Skin epidermis (tissue), 12 donors: ENCODE data around the gene PADI3.
"Not testable (repeated sequence)": the region's sequence is repeated elsewhere in the genome, so short reads cannot be mapped to it uniquely, and the experiment has no call there.

Experiments
- H3K27ac ChIP-seq, 21 experiments: fragments of 200-600 bp; sonication (generic) in 11 of 21; one replicate each; pipeline ENCODE4 v1.5.0; 2020; ENCODE audit warnings: mild to moderate bottlenecking in 3 of 21, inconsistent platforms in 2 of 21, moderate library complexity in 2 of 21
- H3K4me3 ChIP-seq, 7 experiments: fragments of 200-600 bp; sonication (generic) in 2 of 7; one replicate each; pipeline ENCODE4 v1.5.0; 2020; ENCODE audit warnings: inconsistent platforms in 2 of 7, mild to moderate bottlenecking in 2 of 7, moderate library complexity in 1 of 7

Gene PADI3

DNA sequence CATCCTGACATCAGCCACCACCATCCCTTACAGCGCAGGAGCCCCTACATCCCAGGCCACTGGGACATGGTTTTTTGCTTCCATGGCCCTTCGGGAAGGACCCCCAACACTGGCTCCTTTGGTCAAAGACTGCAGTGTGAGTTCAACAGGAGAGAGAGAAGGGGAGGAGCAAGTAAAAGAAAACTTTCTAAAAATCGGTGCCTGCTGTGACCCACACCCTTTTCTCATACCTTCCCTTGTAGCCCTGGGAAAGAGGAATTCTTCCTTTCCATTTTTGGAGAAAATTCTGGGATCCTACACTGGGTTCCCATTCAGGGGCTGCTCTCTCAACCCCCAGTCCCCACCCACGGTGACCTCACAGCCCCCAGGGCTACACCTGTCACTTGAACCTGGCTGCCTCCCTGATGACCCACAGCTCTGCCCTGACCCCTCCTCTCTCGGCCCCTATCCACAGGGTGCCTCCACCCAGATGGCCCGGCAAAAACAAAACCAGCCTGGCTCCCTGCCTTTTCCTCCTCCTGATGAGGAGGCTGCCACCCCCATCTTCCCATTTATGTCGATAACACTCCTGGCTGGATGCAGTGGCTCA is 66.7 kb downstream of the PADI3 start:
- H3K4me3 ChIP-seq = no peak overlapping the region
- H3K27ac ChIP-seq = no peak overlapping the region

DNA sequence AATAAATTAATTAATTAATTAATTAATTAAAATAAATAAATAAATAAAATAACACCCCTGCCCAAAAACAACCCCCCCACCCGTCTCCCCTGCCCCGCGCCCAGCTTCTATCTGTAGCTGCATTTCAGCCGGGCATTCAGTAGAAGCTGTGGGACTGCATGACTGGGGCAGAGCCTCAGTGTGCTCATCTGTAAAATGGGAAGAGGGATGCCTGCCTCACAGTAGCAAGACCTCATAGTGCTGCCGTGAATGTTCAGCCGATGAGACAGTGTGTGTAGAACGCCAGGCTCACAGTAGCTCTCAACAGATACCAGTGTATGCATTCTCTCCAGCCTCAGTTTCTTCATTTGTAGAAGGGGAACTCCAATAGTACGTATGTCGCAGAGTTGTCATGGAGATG is 67.8 kb downstream of the PADI3 start:
- no peak overlapping the region for H3K4me3 ChIP-seq
- no peak overlapping the region for H3K27ac ChIP-seq

DNA sequence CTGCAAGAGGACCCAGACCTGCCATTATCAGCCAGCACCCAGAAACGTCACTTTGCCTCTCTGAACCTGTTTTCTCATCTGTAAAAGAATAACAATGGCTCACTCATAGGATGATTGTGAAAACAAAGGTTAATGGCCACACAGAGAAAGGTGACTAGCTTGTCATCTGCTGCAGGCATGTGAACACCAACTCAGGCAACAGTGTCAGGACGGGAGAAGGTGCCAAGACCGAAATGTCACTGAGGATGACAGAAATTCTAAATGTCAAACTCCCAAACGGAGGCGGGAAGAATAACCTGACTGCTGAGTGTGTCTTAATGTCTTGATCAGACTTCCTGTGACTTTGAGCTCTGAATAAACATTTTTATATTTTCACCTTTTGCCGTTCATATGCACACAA is 69.4 kb downstream of the PADI3 start:
- no peak overlapping the region for H3K27ac ChIP-seq
- H3K4me3 ChIP-seq = no peak overlapping the region

DNA sequence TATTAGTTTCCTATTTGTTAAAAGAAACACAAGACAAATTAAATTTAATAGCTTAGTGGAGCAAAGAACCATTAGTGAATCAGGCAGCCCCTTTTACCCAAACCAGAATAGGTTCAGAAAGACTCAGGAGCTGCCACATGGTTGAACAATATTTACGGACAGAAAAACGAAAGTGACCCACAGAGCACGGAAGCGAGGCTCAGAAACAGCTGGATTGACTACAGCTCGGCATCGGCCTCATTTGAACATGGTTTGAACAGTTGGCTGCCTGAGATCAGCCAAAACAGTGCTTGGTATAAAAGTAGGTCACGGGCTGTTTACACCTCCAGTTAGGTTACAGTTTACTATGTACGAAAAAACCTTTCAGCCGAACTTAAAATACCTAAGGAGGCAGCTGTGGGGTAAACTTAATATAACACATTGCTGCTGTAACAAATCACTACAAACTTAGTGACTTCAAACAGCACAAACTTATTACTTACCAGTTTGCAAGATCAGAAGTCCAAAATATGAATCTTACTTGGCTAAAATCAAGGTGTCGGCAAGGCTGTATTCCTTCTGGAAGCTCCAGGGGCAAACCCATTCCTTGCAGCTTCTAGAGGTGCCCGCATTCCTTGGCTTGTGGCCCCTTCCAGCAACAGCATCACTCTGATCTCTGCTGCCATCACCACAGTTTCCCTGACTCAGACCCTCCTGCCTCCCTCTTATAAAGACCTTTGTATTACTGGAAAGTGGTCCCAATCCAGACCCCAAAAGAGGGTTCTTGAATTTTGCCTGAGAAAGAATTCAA is 70.9 kb downstream of the PADI3 start:
- no peak overlapping the region for H3K27ac ChIP-seq
- H3K4me3 ChIP-seq = no peak overlapping the region

DNA sequence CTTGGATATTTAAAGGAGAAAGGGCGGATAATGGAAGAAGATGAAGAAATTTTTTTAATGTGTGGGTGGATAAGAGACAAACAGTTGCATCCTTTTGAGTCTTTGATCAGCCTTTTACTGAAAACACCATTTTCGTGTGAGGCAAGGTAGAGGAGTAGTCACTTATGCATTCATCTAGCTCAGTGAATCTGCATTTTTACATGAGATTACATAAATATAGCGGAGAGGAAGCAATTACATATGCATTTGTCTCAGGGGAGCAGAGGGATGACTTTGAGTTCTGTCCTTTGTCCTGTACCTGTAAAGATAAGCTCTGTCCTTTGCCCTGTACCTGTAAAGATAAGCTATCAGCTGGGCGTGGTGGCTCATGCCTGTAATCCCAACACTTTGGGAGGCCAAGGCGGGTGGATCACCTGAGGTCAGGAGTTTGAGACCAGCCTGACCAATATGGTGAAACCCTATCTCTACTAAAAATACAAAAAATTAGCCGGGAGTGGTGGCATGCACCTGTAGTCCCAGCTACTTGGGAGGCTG is 73.0 kb downstream of the PADI3 start:
- H3K4me3 ChIP-seq, H3K27ac ChIP-seq: not testable (repeated sequence)

DNA sequence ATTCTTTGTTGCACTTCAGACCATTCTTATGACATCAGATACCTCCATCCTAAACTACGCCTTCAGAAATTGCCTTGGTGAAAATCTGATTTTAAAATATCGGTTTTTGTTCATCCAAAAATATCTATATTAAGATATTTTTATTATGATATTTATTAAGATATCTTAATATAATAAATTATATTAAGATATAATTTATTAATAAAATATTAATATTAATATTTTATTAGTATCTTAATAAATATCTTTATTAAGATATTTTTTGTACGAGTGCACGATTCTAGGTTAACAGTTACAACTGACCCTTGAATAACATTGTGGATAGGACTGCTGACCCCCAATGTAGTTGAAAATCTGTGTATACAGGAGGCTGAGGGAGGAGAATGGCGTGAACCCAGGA is 80.0 kb downstream of the PADI3 start:
- Histone ChIP-seq H3K4me3 (no peak overlapping the region), H3K27ac (no peak overlapping the region)

DNA sequence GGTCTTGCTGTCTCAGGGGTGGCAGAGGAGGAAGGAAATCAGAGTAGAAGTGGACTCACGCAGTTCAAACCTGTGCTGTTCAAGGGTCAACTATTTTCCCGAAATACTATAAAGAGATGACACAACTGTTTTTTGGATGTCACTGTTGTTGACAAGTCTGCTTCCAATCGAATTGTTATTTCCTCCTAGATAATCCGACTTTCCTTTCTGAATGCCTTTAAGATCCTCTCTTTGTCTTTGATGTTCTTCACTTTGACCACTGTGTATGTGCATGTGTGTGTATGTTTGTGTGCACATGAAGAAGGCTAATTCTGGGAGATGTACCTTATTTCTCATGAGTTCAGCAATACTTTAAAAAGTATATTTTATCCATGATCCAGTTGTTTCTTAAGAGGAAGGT is 80.7 kb downstream of the PADI3 start:
- Histone ChIP-seq H3K27ac (no peak overlapping the region), H3K4me3 (no peak overlapping the region)

DNA sequence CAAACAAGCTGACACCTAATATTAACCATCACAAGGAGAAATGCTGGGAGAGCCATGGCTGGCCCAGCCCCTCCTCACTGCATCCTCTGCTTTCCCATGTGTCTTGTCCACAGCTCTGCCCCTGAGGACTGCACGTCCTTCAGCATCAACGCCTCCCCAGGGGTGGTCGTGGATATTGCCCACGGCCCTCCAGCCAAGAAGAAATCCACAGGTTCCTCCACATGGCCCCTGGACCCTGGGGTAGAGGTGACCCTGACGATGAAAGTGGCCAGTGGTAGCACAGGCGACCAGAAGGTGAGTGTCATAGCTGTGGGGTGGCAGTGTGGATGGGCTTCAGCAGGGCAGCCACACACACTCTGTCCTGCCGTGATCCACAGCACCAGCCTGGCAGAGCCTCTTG is 82.0 kb downstream of the PADI3 start:
- Histone ChIP-seq H3K4me3 (no peak overlapping the region), H3K27ac (no peak overlapping the region)

DNA sequence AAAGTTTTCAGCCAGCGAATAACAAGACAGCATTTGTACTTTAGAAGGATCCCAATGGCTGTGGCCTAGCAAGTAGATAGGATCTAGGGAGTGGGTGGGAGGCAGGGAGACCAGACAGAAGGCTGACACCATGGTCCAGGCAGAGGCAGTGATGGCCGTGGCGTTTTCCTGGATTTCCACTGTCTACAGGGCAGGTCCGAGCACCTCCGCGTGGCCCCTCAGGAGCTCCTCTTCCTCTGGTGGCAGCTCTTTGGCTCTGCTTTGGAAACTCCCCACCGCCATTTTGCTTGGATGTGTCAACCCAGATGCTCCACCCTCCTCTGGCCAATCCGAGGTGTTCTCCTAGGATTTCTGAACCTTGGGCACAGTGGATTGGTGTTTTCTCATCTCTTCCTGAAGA is 84.2 kb downstream of the PADI3 start:
- Histone ChIP-seq H3K27ac (no peak overlapping the region), H3K4me3 (no peak overlapping the region)
